Stimulated activated CD8-positive, alpha-beta memory T cell treated with anti-CD3 and anti-CD28 coated beads, Interleukin-7, amount 100 ng/mL, for 1 hour (primary cell): Measurements from ENCODE around the gene GRWD1.

Source experiments
- DNase-seq, 2 donors: peaks; one replicate each; pipeline ENCODE4 v3.0.0-alpha.2; 2020; ENCODE audit warnings: low read depth in 2 of 2

Gene GRWD1

DNA sequence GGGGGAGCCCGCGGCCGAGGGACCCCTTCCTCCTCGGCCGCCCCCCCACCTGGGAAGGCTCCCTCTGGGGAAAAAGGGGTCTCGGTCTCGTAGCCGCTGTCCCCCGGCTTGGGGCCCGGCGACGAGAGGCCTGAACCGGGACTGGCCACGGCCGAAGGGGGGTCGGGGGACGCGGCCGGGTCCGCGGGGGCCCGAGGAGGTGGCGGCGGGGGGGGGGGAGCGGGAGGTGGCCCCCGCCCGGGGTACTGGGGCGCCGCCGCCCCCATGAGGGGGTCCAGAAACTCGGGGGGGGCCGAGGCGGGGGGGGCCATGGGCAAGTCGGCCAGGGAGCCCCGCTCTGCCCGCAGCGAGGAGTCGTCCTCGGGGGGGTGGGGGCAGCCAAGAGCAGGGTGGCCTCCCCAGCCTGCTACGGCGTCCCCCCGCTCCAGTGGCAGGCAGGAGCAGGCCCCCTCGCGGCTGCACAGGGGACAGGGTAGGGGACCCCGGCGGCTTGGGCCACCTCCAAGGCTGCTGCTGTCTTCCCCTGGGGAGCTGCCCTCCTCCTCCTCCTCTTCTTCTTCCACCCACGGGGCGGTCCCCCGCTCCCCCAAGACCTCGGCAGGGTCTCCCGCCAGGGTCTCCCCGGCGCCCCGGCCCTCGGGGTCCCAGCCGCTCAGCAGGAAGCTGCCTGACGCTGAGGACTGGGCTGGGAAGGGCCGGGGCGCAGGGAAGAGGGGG is 53.0 kb downstream of the GRWD1 start:
- no peak for DNase-seq

GRCh38 chr19:48499316-48500090 is 53.7 kb downstream of the GRWD1 start:
- DNase-seq: no peak

DNA sequence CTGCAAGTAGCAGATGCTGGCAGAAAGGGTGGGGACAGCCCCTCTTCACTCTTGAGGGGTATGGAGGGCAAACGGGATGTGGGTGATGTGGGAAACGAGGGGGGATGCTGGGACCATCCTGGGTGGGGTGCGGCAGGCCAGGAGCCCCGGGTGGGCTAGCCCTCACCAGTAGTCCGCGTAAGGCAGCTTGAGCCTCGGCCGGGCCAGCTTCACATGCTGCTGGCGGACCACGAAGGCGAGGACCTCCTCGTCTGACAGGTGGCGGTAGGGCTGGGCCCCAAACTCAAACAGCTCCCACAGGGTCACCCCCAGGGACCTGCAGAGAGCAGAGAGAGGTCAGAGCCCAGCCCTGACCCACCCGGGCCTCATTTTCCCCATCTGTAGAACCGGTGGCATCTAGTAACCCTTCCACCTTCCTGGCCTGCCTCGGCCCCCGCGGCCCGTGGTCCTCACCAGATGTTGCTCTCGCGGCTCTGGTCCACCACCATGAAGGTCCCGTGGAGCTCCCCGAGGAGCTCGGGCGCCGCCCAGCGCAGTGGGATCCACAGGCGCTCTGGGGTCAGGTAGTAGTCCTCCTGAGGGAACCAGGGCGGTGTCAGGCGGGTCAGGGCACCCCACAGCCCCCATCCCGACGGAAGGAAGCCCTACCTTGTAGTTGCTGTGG is 55.2 kb downstream of the GRWD1 start:
- DNase-seq: no peak

GRCh38 chr19:48501494-48502349 is 55.9 kb downstream of the GRWD1 start:
- no peak for DNase-seq

DNA sequence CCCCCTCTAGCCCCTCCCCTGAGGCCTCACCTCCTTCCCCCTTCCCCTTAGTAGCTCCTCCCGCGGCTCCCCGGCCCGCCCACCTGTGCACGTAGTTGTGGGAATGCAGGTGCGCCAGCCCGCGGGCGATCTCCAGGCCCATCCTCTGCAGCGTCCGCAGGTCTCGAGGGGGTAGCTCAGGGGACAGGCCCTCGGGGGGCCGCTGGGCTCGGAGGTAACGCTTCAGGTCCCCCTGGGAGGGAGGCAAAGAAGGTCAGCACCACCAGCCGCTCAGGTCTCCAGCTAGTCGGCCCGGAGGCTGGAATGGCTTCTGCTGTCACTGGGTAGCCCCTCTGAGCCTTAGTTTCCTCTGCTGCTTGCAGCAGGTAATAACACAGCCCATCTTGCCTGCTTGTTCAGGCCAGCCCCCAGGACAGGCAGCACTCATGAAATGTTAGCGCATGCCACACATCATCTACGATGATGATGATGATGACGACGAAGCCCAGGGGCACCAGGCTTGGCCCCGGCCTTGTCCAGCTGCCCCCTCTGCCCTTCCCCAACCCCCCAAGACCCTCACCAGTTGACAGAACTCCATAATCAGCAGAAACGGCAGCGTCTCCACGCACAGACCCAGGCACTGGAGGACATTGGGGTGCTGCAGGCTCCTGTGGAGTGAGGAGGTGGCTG is 56.7 kb downstream of the GRWD1 start:
- DNase-seq: no peak

DNA sequence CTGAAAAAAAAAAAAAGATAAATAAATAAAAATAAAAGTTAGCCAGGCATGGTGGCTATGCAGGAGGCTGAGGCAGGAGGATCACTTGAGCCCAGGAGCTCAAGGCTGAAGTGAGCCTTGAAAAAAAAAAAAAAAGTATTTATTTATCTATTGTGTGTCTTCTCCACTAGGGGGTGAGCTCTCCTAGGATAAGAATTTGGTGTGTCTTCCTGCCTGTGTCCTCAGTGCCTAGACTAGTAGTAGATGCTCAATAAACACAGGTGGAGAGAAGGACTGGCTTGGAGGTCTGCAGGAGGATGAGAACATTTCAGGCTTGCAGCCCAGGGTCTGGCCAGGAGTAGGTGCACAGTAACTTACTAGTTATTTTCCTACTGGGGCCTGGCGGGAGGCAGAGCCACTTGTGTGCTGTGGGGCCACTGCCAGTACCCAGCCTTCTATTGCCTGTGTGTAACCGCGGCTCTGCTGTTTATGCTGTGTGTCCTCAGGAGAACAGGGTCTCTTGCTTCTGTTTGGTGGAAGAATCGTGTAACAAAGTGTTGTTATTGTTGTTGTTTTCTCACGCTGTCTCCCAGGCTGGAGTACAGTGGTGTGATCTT is 60.5 kb downstream of the GRWD1 start:
- no peak for DNase-seq
